Activated T-cell treated with anti-CD3 and anti-CD28 coated beads, Interleukin-2, amount 50 U/mL, for 24 hours (primary cell): ENCODE results near the gene MYLK3.

ENCODE experiments used
- DNase-seq: peaks from one replicate; pipeline ENCODE4 v3.0.0-alpha.2; 2020
- H3K27ac Mint-ChIP-seq: 2 replicates; pipeline ENCODE4 v1.8.0; 2020; ENCODE audit warnings: mild to moderate bottlenecking, mixed read lengths
- H3K27me3 Mint-ChIP-seq: 2 replicates; pipeline ENCODE4 v1.8.0; 2020; ENCODE audit warnings: mixed read lengths
- H3K36me3 Mint-ChIP-seq: 2 replicates; pipeline ENCODE4 v1.8.0; 2020; ENCODE audit warnings: low read depth, mixed read lengths
- H3K4me1 Mint-ChIP-seq: 2 replicates; pipeline ENCODE4 v1.8.0; 2020; ENCODE audit warnings: low read depth, mixed read lengths
- H3K4me3 Mint-ChIP-seq: 2 replicates; pipeline ENCODE4 v1.8.0; 2020; ENCODE audit warnings: mild to moderate bottlenecking, moderate library complexity, mixed read lengths
- H3K9me3 Mint-ChIP-seq: 2 replicates; pipeline ENCODE4 v1.8.0; 2020; ENCODE audit warnings: mixed read lengths

Gene MYLK3

GRCh38 chr16:46745617-46746016 is 2.5 kb downstream of the MYLK3 start:
- DNase-seq: no peak
- no peak overlapping the region for H3K27ac Mint-ChIP-seq
- H3K36me3 Mint-ChIP-seq: no peaks in the 10 kb centered on the region

DNA sequence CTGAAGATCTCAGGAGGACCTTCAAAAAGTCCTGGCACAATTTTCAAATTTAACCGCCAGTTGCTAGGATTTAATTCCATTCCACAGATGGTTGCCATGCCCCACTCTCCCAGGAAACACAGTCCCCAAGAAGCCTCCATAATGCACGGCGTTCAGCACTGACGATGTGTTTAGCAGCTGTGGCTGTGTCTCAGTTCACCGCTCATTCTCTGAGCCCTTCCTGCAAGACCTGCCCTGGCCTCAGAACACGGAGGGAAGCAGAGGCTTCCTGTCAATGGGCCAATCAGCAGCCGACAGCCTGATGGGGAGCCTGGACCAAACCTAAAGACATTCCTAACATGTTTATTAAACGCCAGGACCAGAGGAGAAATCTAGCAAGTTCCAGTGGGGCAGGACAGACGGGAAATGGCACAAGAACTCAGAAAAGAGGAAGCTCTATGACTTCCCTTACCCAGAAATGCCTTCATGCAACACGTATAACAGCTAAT is 4.9 kb downstream of the MYLK3 start:
- peaks cover 4% of the 10 kb centered on the region for H3K4me1 Mint-ChIP-seq
- no peak overlapping the region for H3K4me3 Mint-ChIP-seq
- H3K9me3 Mint-ChIP-seq: no peaks in the 10 kb centered on the region
- no peaks in the 10 kb centered on the region for H3K36me3 Mint-ChIP-seq
- H3K27me3 Mint-ChIP-seq: no peaks in the 10 kb centered on the region
- no peak for DNase-seq
- H3K27ac Mint-ChIP-seq: no peak overlapping the region

More at GRCh38 chr16:46745617-46746016, 2.5 kb downstream of the MYLK3 start:
- H3K9me3 Mint-ChIP-seq: no peaks in the 10 kb centered on the region
- peaks cover 4% of the 10 kb centered on the region for H3K4me1 Mint-ChIP-seq
- no peaks in the 10 kb centered on the region for H3K27me3 Mint-ChIP-seq
- no peak overlapping the region for H3K4me3 Mint-ChIP-seq

- Mint-ChIP-seq H3K4me3 (no peak overlapping the region), H3K4me1 (peaks cover 4% of the 10 kb centered on the region), H3K9me3 (no peaks in the 10 kb centered on the region), H3K27ac (no peak overlapping the region), H3K27me3 (no peaks in the 10 kb centered on the region), H3K36me3 (no peaks in the 10 kb centered on the region)
- no peak for DNase-seq
These were observed 8.2 kb downstream of the MYLK3 start for GRCh38 chr16:46739934-46740333.

GRCh38 chr16:46737621-46738214 is 10.4 kb downstream of the MYLK3 start:
- no peaks in the 10 kb centered on the region for H3K36me3 Mint-ChIP-seq
- no peaks in the 10 kb centered on the region for H3K27me3 Mint-ChIP-seq
- no peak overlapping the region for H3K27ac Mint-ChIP-seq
- no peak overlapping the region for H3K4me3 Mint-ChIP-seq
- H3K4me1 Mint-ChIP-seq: no peaks in the 10 kb centered on the region
- no peaks in the 10 kb centered on the region for H3K9me3 Mint-ChIP-seq
- no peak for DNase-seq

DNA sequence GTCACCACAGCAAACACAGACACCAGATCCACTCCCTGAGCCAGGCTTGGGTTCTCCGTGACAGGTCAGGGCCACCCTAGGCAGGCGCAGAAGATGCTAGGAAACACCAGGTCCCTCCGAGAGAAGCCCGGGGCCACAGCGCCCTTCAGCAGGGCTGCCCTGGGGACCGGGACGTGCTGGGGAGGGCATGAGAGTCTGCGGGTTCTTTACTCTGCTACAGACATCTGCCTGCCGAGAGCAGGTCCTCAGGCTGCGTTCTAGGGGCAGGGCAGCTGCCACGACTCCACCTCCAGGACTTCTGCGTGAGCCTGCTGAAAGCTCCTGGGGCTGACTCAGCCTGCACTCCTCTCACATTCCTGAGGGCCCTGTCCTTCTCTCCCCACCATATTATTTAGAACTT is 11.4 kb downstream of the MYLK3 start:
- Mint-ChIP-seq H3K36me3 (no peaks in the 10 kb centered on the region), H3K9me3 (no peaks in the 10 kb centered on the region), H3K4me3 (no peak overlapping the region), H3K27ac (no peak overlapping the region), H3K4me1 (no peaks in the 10 kb centered on the region), H3K27me3 (no peaks in the 10 kb centered on the region)
- no peak for DNase-seq

DNA sequence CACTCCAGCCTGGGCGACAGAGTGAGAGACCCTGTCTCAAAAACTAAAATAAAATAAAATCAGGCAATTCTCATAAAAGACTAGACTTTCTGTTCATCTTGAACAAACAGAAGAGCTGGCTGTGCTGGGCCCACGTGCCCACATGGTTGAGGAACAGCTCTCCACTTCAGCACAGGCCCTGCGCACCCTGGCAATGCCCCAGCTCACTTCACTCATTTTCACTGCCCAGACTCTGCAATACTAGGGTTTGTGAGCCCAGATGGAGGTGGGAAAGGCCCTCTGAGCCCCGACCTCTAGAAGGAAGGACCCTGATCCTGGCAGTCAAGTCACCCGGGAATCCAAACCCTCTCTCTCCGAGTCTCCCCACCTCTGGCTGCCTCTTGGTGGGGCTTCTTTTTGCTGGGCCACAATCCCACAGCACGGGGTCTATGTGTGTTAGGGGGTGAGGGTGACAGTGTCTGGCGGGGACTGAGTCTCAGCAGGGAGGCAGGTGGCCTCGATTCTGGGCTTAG is 14.8 kb downstream of the MYLK3 start:
- Mint-ChIP-seq H3K9me3 (no peaks in the 10 kb centered on the region), H3K27ac (no peak overlapping the region), H3K4me3 (no peak overlapping the region), H3K27me3 (no peaks in the 10 kb centered on the region), H3K4me1 (no peaks in the 10 kb centered on the region), H3K36me3 (no peaks in the 10 kb centered on the region)
- DNase-seq: no peak

GRCh38 chr16:46732561-46732960 is 15.6 kb downstream of the MYLK3 start:
- Mint-ChIP-seq H3K4me3 (no peak overlapping the region), H3K27ac (no peak overlapping the region), H3K4me1 (no peaks in the 10 kb centered on the region), H3K27me3 (no peaks in the 10 kb centered on the region), H3K9me3 (no peaks in the 10 kb centered on the region), H3K36me3 (no peaks in the 10 kb centered on the region)
- DNase-seq: no peak

GRCh38 chr16:46731691-46732555 is 16.2 kb downstream of the MYLK3 start:
- Mint-ChIP-seq H3K4me3 (no peak overlapping the region), H3K36me3 (no peaks in the 10 kb centered on the region)

GRCh38 chr16:46730801-46731690 is 17.1 kb downstream of the MYLK3 start:
- no peak overlapping the region for H3K4me3 Mint-ChIP-seq
- no peaks in the 10 kb centered on the region for H3K9me3 Mint-ChIP-seq
- no peaks in the 10 kb centered on the region for H3K36me3 Mint-ChIP-seq
- no peak overlapping the region for H3K27ac Mint-ChIP-seq
- no peaks in the 10 kb centered on the region for H3K27me3 Mint-ChIP-seq
- no peak for DNase-seq
- no peaks in the 10 kb centered on the region for H3K4me1 Mint-ChIP-seq

More at GRCh38 chr16:46731691-46732555, 16.2 kb downstream of the MYLK3 start:
- no peak for DNase-seq
- H3K27ac Mint-ChIP-seq: no peak overlapping the region
- H3K9me3 Mint-ChIP-seq: no peaks in the 10 kb centered on the region
- H3K4me1 Mint-ChIP-seq: no peaks in the 10 kb centered on the region
- H3K27me3 Mint-ChIP-seq: no peaks in the 10 kb centered on the region

DNA sequence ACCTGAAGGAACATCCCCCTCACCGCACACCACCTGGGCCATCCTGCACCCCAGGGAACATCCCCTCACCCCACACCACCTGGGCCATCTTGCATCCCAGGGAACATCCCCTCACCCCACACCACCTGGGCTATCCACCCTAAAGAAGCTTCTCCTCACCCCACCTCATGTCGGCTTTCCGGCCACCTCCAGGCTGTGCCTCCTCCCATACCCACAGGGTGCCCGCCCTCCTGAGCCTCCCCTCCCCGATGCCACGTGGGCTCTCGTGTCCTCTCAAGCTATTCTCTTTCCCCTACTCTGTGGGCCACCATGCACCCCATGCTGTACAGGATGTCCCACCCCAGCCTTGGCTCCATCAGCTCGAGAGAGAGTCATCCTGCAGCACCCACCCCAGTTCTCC is 18.0 kb downstream of the MYLK3 start:
- Mint-ChIP-seq H3K27ac (no peak overlapping the region), H3K4me3 (no peak overlapping the region), H3K27me3 (no peaks in the 10 kb centered on the region), H3K36me3 (no peaks in the 10 kb centered on the region), H3K4me1 (no peaks in the 10 kb centered on the region), H3K9me3 (peaks cover 5% of the 10 kb centered on the region)
- no peak for DNase-seq

DNA sequence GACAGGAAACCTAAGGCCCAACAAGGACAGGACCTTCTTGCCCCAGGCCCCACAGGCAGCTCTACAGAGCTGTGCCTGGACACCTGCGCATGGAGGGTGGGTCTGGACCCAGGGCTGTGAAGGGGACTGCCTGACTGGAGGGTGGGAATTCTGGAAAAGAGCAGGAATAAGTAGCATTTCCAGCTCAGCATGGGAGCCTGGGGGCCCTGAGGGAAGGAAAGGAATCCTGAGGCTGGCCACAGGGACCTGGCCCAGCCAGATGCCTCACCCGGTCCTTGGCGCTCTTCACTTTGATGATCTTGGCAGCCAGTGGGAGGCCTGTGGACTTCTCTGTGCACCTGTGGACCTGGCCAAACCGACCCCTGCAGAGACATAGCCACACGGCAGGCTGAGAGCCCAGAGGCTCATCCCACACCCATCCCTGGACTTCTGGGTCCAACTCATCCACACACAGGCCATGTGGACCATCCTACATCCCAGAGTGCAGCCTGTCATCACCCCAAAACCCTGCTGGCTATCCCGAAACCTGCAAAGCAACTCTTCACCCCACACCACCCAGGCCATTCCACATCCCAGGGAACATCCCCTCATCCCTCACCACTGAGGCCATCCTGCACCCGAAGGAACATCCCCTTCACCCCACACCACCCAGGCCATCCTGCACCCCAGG is 18.7 kb downstream of the MYLK3 start:
- Mint-ChIP-seq H3K4me1 (no peaks in the 10 kb centered on the region), H3K9me3 (peaks cover 7% of the 10 kb centered on the region), H3K27me3 (no peaks in the 10 kb centered on the region), H3K4me3 (no peak overlapping the region), H3K27ac (no peak overlapping the region), H3K36me3 (no peaks in the 10 kb centered on the region)
- DNase-seq: no peak

DNA sequence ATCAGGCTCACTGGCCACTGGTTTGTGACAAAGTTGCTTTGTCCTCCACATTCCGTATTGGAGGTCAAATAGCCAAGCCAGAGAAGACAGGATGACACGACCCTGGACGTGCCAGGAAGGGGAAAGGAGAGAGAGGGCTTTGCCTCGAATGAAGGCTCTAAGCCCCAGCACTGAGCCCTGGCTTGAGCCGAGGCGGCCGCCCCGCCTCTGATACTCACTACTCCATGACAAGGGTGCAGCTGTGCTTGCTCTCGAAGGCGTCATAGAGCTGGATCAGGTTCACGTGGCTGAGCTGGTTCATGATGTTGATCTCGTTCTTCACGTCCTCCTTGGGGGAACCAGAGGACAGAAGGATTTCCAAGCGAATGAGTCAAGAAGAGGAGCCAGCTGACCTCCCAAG is 19.3 kb downstream of the MYLK3 start:
- no peaks in the 10 kb centered on the region for H3K4me1 Mint-ChIP-seq
- H3K4me3 Mint-ChIP-seq: no peak overlapping the region
- peaks cover 8% of the 10 kb centered on the region for H3K9me3 Mint-ChIP-seq
- DNase-seq: no peak
- no peaks in the 10 kb centered on the region for H3K36me3 Mint-ChIP-seq
- H3K27ac Mint-ChIP-seq: no peak overlapping the region
- H3K27me3 Mint-ChIP-seq: no peaks in the 10 kb centered on the region

GRCh38 chr16:46727630-46728029 is 20.5 kb downstream of the MYLK3 start:
- no peak for DNase-seq
- no peaks in the 10 kb centered on the region for H3K4me1 Mint-ChIP-seq
- H3K36me3 Mint-ChIP-seq: no peaks in the 10 kb centered on the region
- no peaks in the 10 kb centered on the region for H3K27me3 Mint-ChIP-seq
- H3K9me3 Mint-ChIP-seq: peaks cover 8% of the 10 kb centered on the region
- no peak overlapping the region for H3K4me3 Mint-ChIP-seq
- no peak overlapping the region for H3K27ac Mint-ChIP-seq

- no peak overlapping the region for H3K27ac Mint-ChIP-seq
These were observed 21.0 kb downstream of the MYLK3 start for GRCh38 chr16:46727184-46727583.

More at GRCh38 chr16:46727184-46727583, 21.0 kb downstream of the MYLK3 start:
- Mint-ChIP-seq H3K9me3 (peaks cover 8% of the 10 kb centered on the region), H3K4me3 (no peak overlapping the region), H3K36me3 (no peaks in the 10 kb centered on the region), H3K4me1 (no peaks in the 10 kb centered on the region), H3K27me3 (no peaks in the 10 kb centered on the region)
- no peak for DNase-seq
